Trophoblast cell (in vitro differentiated cells and primary cell): ENCODE data around the gene SORCS1.

Source experiments
- DNase-seq, 2 donors: peaks; one replicate each; pipeline ENCODE4 v3.0.0-alpha.2; 2016
- H2AFZ ChIP-seq: 2 replicates; pipeline ENCODE4 v1.6.1; 2013; ENCODE audit warnings: low read length, moderate library complexity, mild to moderate bottlenecking; ENCODE audit not compliant: insufficient read depth, poor library complexity
- H2AK5ac ChIP-seq: 2 replicates; pipeline ENCODE4 v1.6.1; 2013; ENCODE audit warnings: mild to moderate bottlenecking, low read length
- H2BK120ac ChIP-seq: 2 replicates; pipeline ENCODE4 v1.6.1; 2013; ENCODE audit warnings: low read length, mild to moderate bottlenecking, moderate library complexity; ENCODE audit not compliant: insufficient read depth, poor library complexity
- H2BK12ac ChIP-seq: 2 replicates; pipeline ENCODE4 v1.6.1; 2013; ENCODE audit warnings: mild to moderate bottlenecking, low read length, moderate library complexity
- H2BK5ac ChIP-seq: 2 replicates; pipeline ENCODE4 v1.6.1; 2013; ENCODE audit warnings: low read length, low read depth, moderate library complexity, mild to moderate bottlenecking; ENCODE audit not compliant: poor library complexity
- H3K14ac ChIP-seq: 2 replicates; pipeline ENCODE4 v1.6.1; 2013; ENCODE audit warnings: mild to moderate bottlenecking, low read length
- H3K18ac ChIP-seq: 2 replicates; pipeline ENCODE4 v1.6.1; 2013; ENCODE audit warnings: mild to moderate bottlenecking, low read length
- H3K23ac ChIP-seq: 2 replicates; pipeline ENCODE4 v1.6.1; 2013; ENCODE audit warnings: low read length
- H3K27ac ChIP-seq: 2 replicates; pipeline ENCODE4 v1.5.1; 2013; ENCODE audit warnings: low read depth, mild to moderate bottlenecking, inconsistent platforms, low read length, moderate library complexity
- H3K27me3 ChIP-seq: 2 replicates; pipeline ENCODE4 v1.6.1; 2013; ENCODE audit warnings: inconsistent platforms, mild to moderate bottlenecking, low read length, moderate library complexity; ENCODE audit not compliant: insufficient read depth
- H3K36me3 ChIP-seq, 2 experiments: 1 replicate in 1 of 2; 2 replicates in 1 of 2; pipeline ENCODE4 v1.6.1; 2013; ENCODE audit warnings: low read length in 2 of 2, mild to moderate bottlenecking in 2 of 2, moderate library complexity in 1 of 2; ENCODE audit not compliant: insufficient read depth in 2 of 2, control insufficient read depth in 1 of 2
- H3K4ac ChIP-seq: 2 replicates; pipeline ENCODE4 v1.6.1; 2013; ENCODE audit warnings: low read depth, mild to moderate bottlenecking, low read length, moderate library complexity
- H3K4me1 ChIP-seq, 2 experiments: 1 replicate in 1 of 2; 2 replicates in 1 of 2; pipeline ENCODE4 v1.6.1; 2013; ENCODE audit warnings: low read length in 2 of 2, mild to moderate bottlenecking in 2 of 2, moderate library complexity in 1 of 2; ENCODE audit not compliant: insufficient read depth in 2 of 2, control insufficient read depth in 1 of 2
- H3K4me2 ChIP-seq: 2 replicates; pipeline ENCODE4 v1.6.1; 2013; ENCODE audit warnings: inconsistent platforms, mild to moderate bottlenecking, low read length, moderate library complexity
- H3K4me3 ChIP-seq: 2 replicates; pipeline ENCODE4 v1.5.1; 2013; ENCODE audit warnings: mild to moderate bottlenecking, low read depth, low read length, inconsistent platforms
- H3K79me1 ChIP-seq: one replicate; pipeline ENCODE4 v1.6.1; 2013; ENCODE audit warnings: low read length
- H3K79me2 ChIP-seq: 2 replicates; pipeline ENCODE4 v1.6.1; 2013; ENCODE audit warnings: low read length, mild to moderate bottlenecking; ENCODE audit not compliant: control insufficient read depth, insufficient read depth, poor library complexity
- H3K9ac ChIP-seq: 2 replicates; pipeline ENCODE4 v1.6.1; 2013; ENCODE audit warnings: mild to moderate bottlenecking, low read length
- H3K9me3 ChIP-seq: 2 replicates; pipeline ENCODE4 v1.6.1; 2013; ENCODE audit warnings: low read depth, mild to moderate bottlenecking, control low read depth, inconsistent platforms, low read length; ENCODE audit not compliant: insufficient read depth
- H4K12ac ChIP-seq: 2 replicates; pipeline ENCODE4 v1.6.1; 2013; ENCODE audit warnings: low read depth, mild to moderate bottlenecking, low read length, moderate library complexity
- H4K8ac ChIP-seq: 2 replicates; pipeline ENCODE4 v1.6.1; 2013; ENCODE audit warnings: low read depth, mild to moderate bottlenecking, low read length, moderate library complexity
- H4K91ac ChIP-seq: one replicate; pipeline ENCODE4 v1.6.1; 2013; ENCODE audit warnings: low read depth, mild to moderate bottlenecking, low read length, moderate library complexity
- WGBS: extraction: QIAGEN DNeasy Blood & Tissue Kit; methylation state at CpG from one replicate; pipeline ENCODE4 v1.1.7; 2013; ENCODE audit warnings: missing lambda C conversion rate; ENCODE audit not compliant: insufficient read length, insufficient coverage; ENCODE audit errors: extremely low coverage; 5-methylcytosine and 5-hydroxymethylcytosine counted together

Gene SORCS1

DNA sequence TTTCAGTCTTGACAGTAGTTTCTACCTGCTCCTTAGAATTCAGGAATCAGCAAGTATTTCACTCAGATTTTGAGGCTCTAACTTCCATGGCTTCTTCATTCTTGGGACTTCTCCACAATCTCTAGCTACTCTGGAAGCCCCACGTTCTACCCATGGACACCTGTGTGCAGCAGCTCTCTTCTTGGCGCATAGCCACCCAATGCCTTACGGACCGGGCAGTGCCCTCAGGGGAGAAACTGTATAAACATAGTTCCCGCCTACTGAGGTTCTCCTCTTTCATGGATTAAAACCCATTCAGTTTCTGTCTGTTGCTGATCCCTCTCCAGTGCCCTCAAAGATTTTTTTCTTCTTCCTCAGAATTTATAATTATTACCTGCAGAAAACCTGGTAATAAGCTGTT is 177.1 kb downstream of the SORCS1 start:
- H3K4me2 ChIP-seq = no peak overlapping the region
- no peaks in the 10 kb centered on the region for H3K79me2 ChIP-seq
- H4K12ac ChIP-seq = no peak overlapping the region
- H3K9ac ChIP-seq = no peak overlapping the region
- no peaks in the 10 kb centered on the region for H3K4me1 ChIP-seq
- no peaks in the 10 kb centered on the region for H3K79me1 ChIP-seq
- H4K91ac ChIP-seq = no peak overlapping the region
- no peaks in the 10 kb centered on the region for H3K27me3 ChIP-seq
- H3K23ac ChIP-seq = no peak overlapping the region
- no peak overlapping the region for H2BK12ac ChIP-seq
- H2BK120ac ChIP-seq = no peak overlapping the region
- H2AFZ ChIP-seq = no peak overlapping the region
- no peak for DNase-seq
- WGBS = no CpG with 5 or more reads among the region's 5 CpGs
- H3K9me3 ChIP-seq = no peaks in the 10 kb centered on the region
- H3K4me3 ChIP-seq = no peak overlapping the region
- H3K14ac ChIP-seq = no peak overlapping the region
- H2BK5ac ChIP-seq = no peak overlapping the region
- H4K8ac ChIP-seq = no peak overlapping the region
- H2AK5ac ChIP-seq = no peak overlapping the region
- no peak overlapping the region for H3K18ac ChIP-seq
- H3K36me3 ChIP-seq = no peaks in the 10 kb centered on the region
- H3K27ac ChIP-seq = no peak overlapping the region
- H3K4ac ChIP-seq = no peak overlapping the region

DNA sequence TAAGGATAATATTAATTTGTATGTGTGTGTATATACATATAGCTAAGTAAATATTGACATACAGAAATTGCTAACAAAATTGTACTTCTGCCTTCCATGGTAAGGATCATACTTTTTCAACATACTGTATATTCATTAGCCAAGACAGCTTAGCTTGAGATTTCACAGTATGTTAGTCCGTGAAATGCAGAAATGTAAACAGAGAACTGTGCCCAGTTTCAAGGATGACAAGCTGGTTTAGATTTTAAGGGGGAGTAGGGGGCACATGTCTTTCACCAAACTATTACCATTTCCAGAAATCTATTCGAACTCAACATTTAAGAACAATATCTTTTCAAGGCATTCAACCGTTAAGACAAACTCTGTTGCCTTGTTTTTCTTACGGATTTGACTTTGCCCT is 182.2 kb downstream of the SORCS1 start:
- Histone ChIP-seq H3K79me2 (no peaks in the 10 kb centered on the region), H2BK12ac (no peak overlapping the region), H4K91ac (no peak overlapping the region), H3K4me3 (no peak overlapping the region), H3K18ac (no peak overlapping the region), H4K12ac (no peak overlapping the region), H3K9me3 (no peaks in the 10 kb centered on the region), H3K27me3 (no peaks in the 10 kb centered on the region), H3K9ac (no peak overlapping the region), H4K8ac (no peak overlapping the region), H2AK5ac (no peak overlapping the region), H3K4ac (no peak overlapping the region), H3K14ac (no peak overlapping the region), H3K23ac (no peak overlapping the region), H3K4me1 (peaks cover 0 to 2% of the 10 kb centered on the region in 2 experiments), H3K79me1 (no peaks in the 10 kb centered on the region), H2AFZ (no peak overlapping the region), H3K27ac (no peak overlapping the region), H2BK120ac (no peak overlapping the region), H2BK5ac (no peak overlapping the region), H3K36me3 (no peaks in the 10 kb centered on the region), H3K4me2 (no peak overlapping the region)
- DNase-seq = no peak
- no CpG with 5 or more reads among the region's 4 CpGs for WGBS

DNA sequence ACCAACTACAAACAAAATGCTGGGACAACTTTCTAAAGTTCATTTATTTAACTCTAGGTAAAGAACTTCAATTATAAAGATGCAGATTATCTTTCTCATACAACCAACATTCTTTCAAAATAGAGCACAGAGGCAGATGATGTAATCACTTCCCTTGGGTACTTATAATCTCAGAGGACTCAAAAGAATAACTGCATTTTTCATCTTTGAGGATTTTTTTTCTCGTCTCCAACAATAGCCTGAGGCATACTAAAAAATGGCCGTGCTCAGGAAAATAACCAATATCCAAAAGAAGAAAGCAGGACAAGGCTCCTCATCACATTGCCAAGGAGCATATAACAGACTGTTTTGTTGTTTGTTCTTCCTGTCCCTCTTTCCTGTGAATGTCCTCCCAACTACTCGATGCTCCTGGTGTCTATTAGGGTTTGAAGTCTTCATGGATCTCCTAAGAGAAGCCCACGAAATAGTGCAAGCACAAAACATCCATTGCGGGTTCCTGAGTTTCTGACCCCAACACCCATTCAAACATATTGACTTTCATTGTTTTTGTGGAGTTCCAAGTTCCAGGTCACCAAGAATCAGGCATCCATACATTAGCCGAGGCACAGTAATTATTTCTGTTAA is 182.9 kb downstream of the SORCS1 start:
- Histone ChIP-seq H3K23ac (no peak overlapping the region), H2BK12ac (no peak overlapping the region), H3K9me3 (no peaks in the 10 kb centered on the region), H3K9ac (no peak overlapping the region), H3K36me3 (no peaks in the 10 kb centered on the region), H3K14ac (no peak overlapping the region), H2AFZ (no peak overlapping the region), H2BK5ac (no peak overlapping the region), H4K12ac (no peak overlapping the region), H3K18ac (no peak overlapping the region), H4K91ac (no peak overlapping the region), H2BK120ac (no peak overlapping the region), H3K27me3 (no peaks in the 10 kb centered on the region), H3K4me3 (no peak overlapping the region), H2AK5ac (no peak overlapping the region), H3K4ac (no peak overlapping the region), H4K8ac (no peak overlapping the region), H3K79me1 (no peaks in the 10 kb centered on the region), H3K4me2 (no peak overlapping the region), H3K79me2 (no peaks in the 10 kb centered on the region), H3K27ac (no peak overlapping the region), H3K4me1 (peaks cover 0 to 2% of the 10 kb centered on the region in 2 experiments)
- WGBS = no CpG with 5 or more reads among the region's 6 CpGs
- DNase-seq = no peak

DNA sequence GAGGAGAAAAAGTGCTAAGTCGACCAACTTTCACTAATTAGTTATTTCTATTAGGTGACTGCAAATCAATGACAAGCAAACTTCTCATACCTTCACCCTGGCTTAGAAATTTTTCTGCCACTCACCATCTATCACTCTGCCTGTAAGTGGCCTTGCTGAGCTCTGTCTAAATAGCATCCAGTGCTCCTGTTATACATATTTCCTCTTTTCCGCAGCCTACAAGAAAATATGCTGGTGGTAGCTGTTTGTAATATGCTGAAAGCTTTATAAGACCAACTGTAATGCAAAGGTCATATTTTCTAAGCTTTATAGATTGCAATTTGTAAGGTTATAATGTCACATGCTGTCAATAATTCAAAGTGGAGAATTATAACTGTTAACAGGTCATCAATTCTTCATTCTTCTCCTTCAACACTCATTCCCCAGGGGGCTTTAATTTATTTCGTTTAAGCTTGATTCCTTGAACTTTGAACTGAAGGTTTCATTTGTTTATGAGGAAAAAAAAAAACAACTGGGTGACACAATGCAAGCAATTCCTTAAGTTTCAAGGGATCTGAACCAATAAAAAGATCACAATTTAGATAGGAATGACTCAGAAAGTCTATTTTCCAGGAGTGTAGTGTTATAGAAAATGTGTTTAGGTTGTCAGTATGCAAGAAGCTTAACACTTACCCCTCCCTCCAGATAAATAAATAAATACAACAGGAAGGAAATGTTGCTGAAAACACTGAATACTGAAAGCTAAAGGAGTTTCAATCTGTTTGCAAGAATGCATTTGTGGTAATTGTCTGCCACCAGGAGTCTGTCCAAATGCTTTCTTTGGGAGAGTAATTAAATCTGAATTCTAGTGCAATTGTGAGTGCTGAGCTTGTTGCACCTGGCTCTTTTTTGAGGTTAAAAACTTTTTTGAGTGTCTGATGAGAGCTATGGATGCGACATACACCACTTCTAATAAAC is 183.7 kb downstream of the SORCS1 start:
- Histone ChIP-seq H3K4me2 (no peak overlapping the region), H3K14ac (no peak overlapping the region), H3K4me1 (peaks cover 0 to 2% of the 10 kb centered on the region in 2 experiments), H4K8ac (no peak overlapping the region), H3K23ac (no peak overlapping the region), H4K91ac (no peak overlapping the region), H3K18ac (no peak overlapping the region), H3K9me3 (no peaks in the 10 kb centered on the region), H2AFZ (no peak overlapping the region), H3K79me2 (no peaks in the 10 kb centered on the region), H4K12ac (no peak overlapping the region), H3K27me3 (no peaks in the 10 kb centered on the region), H3K4me3 (no peak overlapping the region), H3K4ac (no peak overlapping the region), H2AK5ac (no peak overlapping the region), H2BK120ac (no peak overlapping the region), H3K79me1 (no peaks in the 10 kb centered on the region), H3K36me3 (no peaks in the 10 kb centered on the region), H2BK5ac (no peak overlapping the region), H3K27ac (no peak overlapping the region), H2BK12ac (no peak overlapping the region), H3K9ac (no peak overlapping the region)
- DNase-seq = no peak
- no CpG with 5 or more reads among the region's 4 CpGs for WGBS
